Prostate gland (tissue), 2 donors: ENCODE measurements around the gene MIER2.

ENCODE experiments used
- POLR2AphosphoS5 ChIP-seq: sonication (generic); formaldehyde crosslinking; IDR thresholded peaks from one replicate; pipeline ENCODE4 v1.6.1; 2017; ENCODE audit warnings: antibody characterized with exemption
- TF ChIP-seq, protein P1 (sequence below), 4 experiments: fragments of 200-600 bp in 2 of 4; fragments of 450-650 bp in 2 of 4; sonication (generic) in 2 of 4; IDR thresholded peaks; 1 replicate in 3 of 4; 2 replicates in 1 of 4; pipeline ENCODE4 v1.5.1; 2016 to 2019; ENCODE audit warnings: antibody characterized with exemption in 4 of 4, mild to moderate bottlenecking in 2 of 4, moderate library complexity in 2 of 4

DNA sequence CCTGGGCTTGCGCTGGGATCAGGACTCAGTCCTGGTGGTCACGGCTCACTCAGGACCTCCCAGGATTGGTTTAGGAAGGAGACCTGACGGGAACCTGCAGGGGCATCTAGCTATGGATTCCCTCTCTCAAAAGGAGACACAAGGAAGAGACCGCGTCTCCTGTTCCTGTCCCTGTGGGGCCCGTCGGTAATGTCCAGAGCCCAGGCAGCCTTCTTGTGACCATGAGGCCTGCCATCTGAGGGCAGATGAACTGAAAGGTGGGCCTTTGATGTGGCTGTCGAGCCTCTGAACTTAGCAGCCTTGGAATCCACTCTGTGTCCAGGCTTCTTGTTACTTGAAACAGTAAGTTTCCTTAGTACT lies 31.5 kb upstream of the MIER2 start:
- no peak for TF ChIP-seq POLR2AphosphoS5
- TF ChIP-seq, protein P1, sequence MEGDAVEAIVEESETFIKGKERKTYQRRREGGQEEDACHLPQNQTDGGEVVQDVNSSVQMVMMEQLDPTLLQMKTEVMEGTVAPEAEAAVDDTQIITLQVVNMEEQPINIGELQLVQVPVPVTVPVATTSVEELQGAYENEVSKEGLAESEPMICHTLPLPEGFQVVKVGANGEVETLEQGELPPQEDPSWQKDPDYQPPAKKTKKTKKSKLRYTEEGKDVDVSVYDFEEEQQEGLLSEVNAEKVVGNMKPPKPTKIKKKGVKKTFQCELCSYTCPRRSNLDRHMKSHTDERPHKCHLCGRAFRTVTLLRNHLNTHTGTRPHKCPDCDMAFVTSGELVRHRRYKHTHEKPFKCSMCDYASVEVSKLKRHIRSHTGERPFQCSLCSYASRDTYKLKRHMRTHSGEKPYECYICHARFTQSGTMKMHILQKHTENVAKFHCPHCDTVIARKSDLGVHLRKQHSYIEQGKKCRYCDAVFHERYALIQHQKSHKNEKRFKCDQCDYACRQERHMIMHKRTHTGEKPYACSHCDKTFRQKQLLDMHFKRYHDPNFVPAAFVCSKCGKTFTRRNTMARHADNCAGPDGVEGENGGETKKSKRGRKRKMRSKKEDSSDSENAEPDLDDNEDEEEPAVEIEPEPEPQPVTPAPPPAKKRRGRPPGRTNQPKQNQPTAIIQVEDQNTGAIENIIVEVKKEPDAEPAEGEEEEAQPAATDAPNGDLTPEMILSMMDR (IDR thresholded peaks at IDR 0.05), result no peak
